NCI-H128 (cell line): Measurements from ENCODE around the gene CFAP161.
"Not testable (repeated sequence)": the region's sequence is repeated elsewhere in the genome, so short reads cannot be mapped to it uniquely, and the experiment has no call there.

Source experiments
- DNase-seq: peaks from one replicate; lab custom pipeline; 2025; ENCODE audit not compliant: unreplicated experiment; lab: John Stamatoyannopoulos, UW

The CFAP161 gene

GRCh38 chr15:81106560-81106959 is 27.5 kb upstream of the CFAP161 start:
- DNase-seq = peak; percentile 11

DNA sequence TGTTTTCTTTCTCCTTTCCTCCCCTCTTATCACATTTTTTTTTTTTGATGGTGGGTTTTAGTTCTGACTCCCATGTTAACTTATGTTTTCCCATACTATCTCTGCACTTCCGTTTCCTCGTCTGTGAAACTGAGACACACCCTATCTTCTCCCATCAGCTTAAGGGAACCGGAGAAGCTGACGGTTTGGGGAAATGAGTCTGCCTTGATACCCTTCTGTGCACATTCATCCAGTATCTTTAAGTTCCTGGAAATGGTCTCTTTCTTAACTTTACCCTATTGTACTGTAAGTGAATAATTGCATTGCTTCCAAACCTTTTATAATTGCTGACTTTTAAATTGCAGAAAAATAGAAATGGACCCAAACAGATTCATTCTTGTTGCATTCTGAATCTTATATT is 26.2 kb upstream of the CFAP161 start:
- DNase-seq = no peak

GRCh38 chr15:81108427-81108826 is 25.6 kb upstream of the CFAP161 start:
- no peak for DNase-seq

GRCh38 chr15:81111018-81111417 is 23.1 kb upstream of the CFAP161 start:
- DNase-seq = no peak

GRCh38 chr15:81111510-81112470 is 22.3 kb upstream of the CFAP161 start:
- no peak for DNase-seq

- no peak for DNase-seq
These were observed 20.8 kb upstream of the CFAP161 start for GRCh38 chr15:81113204-81113657.

- no peak for DNase-seq
These were observed 20.2 kb upstream of the CFAP161 start for GRCh38 chr15:81113861-81114291.

DNA sequence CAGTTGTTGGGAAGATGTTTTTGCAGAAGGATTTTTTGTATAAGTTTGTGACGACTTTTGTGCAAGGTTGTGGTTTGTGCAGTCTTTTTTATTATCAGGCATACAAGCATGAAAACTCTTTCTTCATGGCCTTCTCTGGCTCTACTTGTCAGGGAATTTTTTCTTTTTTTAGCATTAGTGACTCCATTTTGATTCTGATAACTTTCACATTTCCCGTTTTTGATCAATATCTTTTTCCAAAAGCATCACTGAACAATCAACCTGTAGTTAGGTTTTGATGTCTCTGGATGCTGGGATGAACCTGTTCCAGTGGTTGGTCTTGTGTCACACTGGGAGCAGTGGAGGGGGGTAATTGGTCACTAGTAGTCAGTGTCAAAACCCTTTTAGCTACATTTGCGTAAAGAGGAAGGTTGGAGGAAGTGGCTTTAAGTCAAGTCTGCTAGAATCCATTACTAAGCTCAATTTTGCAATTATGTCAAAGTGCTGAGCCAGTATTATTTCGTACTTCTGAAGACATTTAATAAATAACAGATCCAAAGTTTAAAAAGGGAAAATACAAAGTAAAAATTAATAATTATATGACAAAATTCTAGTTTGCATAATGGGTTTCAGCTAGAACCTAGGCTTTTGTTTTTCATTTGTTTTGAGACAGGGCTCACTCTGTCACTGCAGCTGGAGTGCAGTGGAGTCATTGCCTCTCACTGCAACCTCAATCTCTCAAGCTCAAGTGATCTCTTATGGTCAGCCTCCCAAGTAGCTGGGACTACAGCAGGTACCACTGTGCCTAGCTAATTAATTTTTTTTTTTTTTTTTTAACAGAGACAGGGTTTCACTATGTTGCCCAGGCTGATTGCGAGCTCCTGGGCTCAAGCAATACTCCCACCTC is 18.8 kb upstream of the CFAP161 start:
- no peak for DNase-seq

GRCh38 chr15:81117136-81117535 is 16.9 kb upstream of the CFAP161 start:
- no peak for DNase-seq

GRCh38 chr15:81117581-81117980 is 16.5 kb upstream of the CFAP161 start:
- DNase-seq = no peak

DNA sequence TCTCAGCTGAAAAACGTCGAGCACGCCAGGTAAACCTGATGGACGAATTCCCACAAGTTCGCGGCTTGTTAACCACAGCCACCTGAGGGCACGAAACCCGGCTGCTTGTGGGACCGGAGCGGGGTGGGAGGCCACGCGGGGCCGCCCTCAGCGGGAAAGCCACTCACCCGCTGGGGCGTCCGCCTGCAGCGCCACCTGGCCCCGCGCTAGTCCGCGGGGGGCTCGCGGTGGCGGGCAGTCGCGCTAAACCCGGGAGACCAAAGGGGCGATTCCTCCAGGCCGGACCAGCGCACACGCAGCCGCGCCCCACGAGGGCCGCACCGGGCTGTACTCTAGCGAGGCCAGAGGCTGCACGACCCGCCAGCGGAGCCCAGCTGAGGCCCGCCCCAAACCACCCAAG is 15.7 kb upstream of the CFAP161 start:
- DNase-seq = no peak

GRCh38 chr15:81120069-81120468 is 14.0 kb upstream of the CFAP161 start:
- no peak for DNase-seq

GRCh38 chr15:81126892-81127291 is 7.2 kb upstream of the CFAP161 start:
- DNase-seq = no peak

DNA sequence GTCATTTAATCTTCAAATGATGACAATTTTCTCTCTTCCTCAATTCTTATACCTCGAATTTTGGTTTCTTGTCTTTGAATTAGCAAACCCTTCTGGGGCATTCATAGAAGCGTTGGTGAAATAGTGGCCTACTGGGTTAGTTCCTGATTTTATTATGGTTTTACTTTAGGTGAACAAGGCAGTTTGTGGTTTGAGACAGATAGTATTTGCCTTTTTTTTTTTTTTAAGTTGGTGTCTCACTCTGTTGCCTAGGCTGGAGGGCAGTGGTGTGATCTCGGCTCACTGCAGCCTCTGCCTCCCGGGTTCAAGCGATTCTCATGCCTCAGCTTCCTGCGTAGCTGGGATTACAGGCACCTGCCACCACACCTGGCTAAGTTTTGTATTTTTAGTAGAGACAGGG is 7.4 kb downstream of the CFAP161 start:
- DNase-seq = not testable (repeated sequence)

- DNase-seq = no peak
These were observed 11.9 kb downstream of the CFAP161 start for GRCh38 chr15:81146006-81146405.

DNA sequence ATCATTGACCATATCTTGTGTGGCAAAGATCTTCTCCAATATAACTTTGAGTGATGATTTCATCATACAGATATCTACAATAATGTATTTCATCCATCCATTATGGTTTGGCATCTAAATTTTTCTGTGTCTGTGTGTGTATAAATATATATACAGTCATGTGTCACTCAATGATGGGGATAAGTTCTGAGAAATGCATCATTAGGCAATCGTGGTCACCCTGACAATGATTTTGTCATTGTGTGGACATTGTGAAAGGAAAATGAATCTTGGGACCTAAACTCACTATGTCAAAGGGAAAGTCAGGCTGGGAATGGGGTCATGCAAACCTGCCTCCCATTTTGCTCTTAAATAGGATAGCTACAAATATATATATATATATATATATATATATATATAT is 12.4 kb downstream of the CFAP161 start:
- DNase-seq = no peak

GRCh38 chr15:81151389-81151788 is 17.3 kb downstream of the CFAP161 start:
- no peak for DNase-seq

GRCh38 chr15:81152339-81152738 is 18.3 kb downstream of the CFAP161 start:
- DNase-seq = no peak

GRCh38 chr15:81152799-81153198 is 18.7 kb downstream of the CFAP161 start:
- no peak for DNase-seq

DNA sequence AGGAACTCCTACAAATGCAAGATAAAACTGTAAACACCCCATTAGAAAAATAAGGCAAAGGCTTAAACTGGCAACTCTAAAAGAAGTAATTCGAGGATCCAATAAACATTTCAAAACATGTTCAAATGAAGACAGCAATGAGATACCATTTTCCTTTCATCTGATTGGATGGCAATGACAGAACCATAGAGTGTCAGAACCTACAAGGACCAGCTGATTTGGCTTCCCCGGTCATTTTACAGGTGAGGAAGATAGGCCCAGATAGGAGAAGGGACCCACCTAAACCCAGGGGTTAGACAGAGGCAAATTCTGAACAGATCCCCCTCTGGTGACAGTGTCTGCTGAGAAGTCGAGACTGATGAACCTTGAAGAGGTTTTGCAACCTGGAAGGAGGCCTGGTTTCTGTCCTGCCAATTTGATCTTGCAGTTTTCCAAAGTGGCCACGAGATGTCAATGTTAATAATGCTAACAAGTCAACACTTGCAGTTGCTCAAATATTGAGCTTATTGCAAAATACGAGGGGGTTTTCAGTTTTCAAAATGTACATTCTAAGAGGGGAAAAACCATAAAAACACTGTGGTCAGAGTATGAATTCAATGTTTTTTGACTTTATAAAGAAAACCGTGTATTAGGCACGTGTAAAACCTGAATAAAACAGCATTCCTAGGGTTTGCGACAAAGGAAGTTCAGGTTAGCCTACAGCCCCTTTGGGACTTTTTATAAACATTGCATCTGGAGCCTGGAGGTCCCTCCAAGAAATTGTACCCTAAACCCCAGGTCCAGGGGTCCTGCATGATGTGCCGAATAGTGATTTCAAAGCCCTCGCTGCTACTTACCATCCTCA is 21.5 kb downstream of the CFAP161 start:
- no peak for DNase-seq

DNA sequence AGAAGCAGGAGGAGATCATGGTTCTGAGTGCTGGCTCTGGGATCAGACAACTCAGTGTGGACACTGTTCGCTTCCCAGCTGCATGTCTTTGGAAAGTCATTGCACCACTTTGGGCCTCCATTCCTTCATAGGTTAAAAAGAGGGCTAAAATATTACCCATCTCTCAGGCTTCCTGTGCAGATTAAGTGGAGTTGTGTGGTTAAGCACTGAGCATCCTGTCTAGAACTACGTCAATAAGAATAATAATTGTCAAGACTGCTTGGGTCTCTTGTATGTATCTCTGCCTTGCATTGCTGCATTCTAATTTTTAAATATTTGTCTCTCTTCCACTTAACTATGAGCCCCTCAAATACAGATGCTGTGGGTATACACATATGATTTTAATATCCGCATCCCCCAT is 22.3 kb downstream of the CFAP161 start:
- no peak for DNase-seq
